H1 (cell line): ENCODE data around the gene TPPP2. TPM values are rescaled to one million over a fixed set of nuclear protein-coding genes. Genes with fewer than 3 reads are reported as not detected.
A peak's percentile ranks its signal among the peaks of the same experiment; 100 is the strongest.

Experiments used
- CTCF ChIA-PET: fragments of 300-600 bp; sonication (Branson Sonifier 250); formaldehyde crosslinking; loops from one replicate; lab custom pipeline; 2021; ENCODE audit not compliant: partially characterized antibody; lab: Charles Lee
- POLR2A ChIA-PET: fragments of 300-600 bp; sonication (Branson Sonifier 250); formaldehyde crosslinking; loops from one replicate; lab custom pipeline; 2021; ENCODE audit warnings: inconsistent platforms; ENCODE audit not compliant: partially characterized antibody; lab: Charles Lee
- DNase-seq, 2 experiments: peaks; one replicate each; pipeline versions ENCODE4 v3.0.0 to v3.0.0-alpha.2; 2010 to 2022; ENCODE audit warnings: low spot score in 2 of 2, low read depth in 1 of 2, mixed read lengths in 1 of 2
- FAIRE-seq: peaks from 2 replicates; lab custom pipeline; 2011; peaks lifted over from hg19 to GRCh38; lab: Jason Lieb, UNC
- H2AFZ ChIP-seq: 2 replicates; pipeline ENCODE4 v1.8.1; 2012; ENCODE audit warnings: low read length, inconsistent platforms
- H2AK5ac ChIP-seq: 2 replicates; pipeline ENCODE4 v1.6.1; 2013; ENCODE audit warnings: low read depth, low read length
- H2BK120ac ChIP-seq: replicated peaks from 2 replicates; pipeline ENCODE3; 2013; ENCODE audit warnings: low read depth, low read length, inconsistent platforms
- H2BK12ac ChIP-seq: 2 replicates; pipeline ENCODE4 v1.6.1; 2013; ENCODE audit warnings: low read depth, low read length
- H2BK15ac ChIP-seq: 2 replicates; pipeline ENCODE4 v1.6.1; 2013; ENCODE audit warnings: low read length
- H2BK20ac ChIP-seq: 2 replicates; pipeline ENCODE4 v1.6.1; 2013; ENCODE audit warnings: low read length
- H2BK5ac ChIP-seq: 2 replicates; pipeline ENCODE4 v1.6.1; 2013; ENCODE audit warnings: low read depth, low read length
- H3K14ac ChIP-seq: 2 replicates; pipeline ENCODE4 v1.6.1; 2013; ENCODE audit warnings: inconsistent platforms; ENCODE audit not compliant: insufficient read length
- H3K18ac ChIP-seq: 2 replicates; pipeline ENCODE4 v1.6.1; 2013; ENCODE audit warnings: low read length; ENCODE audit errors: extremely low read depth
- H3K23ac ChIP-seq: 2 replicates; pipeline ENCODE4 v1.6.1; 2013; ENCODE audit warnings: inconsistent platforms; ENCODE audit not compliant: insufficient read length
- H3K23me2 ChIP-seq: 2 replicates; pipeline ENCODE4 v1.6.1; 2013; ENCODE audit warnings: low read depth, low read length
- H3K27ac ChIP-seq: 2 replicates; pipeline ENCODE4 v1.6.1; 2011; ENCODE audit warnings: low read depth, low read length, inconsistent platforms
- H3K27me3 ChIP-seq, 4 experiments: replicated peaks in 1 of 4; 1 replicate in 1 of 4; 2 replicates in 3 of 4; pipeline versions ENCODE4 v1.6.1 to v1.8.1; 2011 to 2013; ENCODE audit warnings: low read length in 3 of 4, mild to moderate bottlenecking in 3 of 4, inconsistent platforms in 2 of 4, mixed read lengths in 2 of 4, moderate library complexity in 1 of 4; ENCODE audit not compliant: control insufficient read depth in 3 of 4, insufficient read depth in 3 of 4; ENCODE audit errors: extremely low read depth in 1 of 4
- H3K36me3 ChIP-seq, 4 experiments: 2 replicates each; pipeline versions ENCODE4 v1.6.1 to v1.8.1; 2011 to 2013; ENCODE audit warnings: mild to moderate bottlenecking in 4 of 4, low read length in 3 of 4, moderate library complexity in 2 of 4, control low read depth in 1 of 4, inconsistent platforms in 1 of 4; ENCODE audit not compliant: insufficient read depth in 4 of 4, control insufficient read depth in 2 of 4
- H3K4ac ChIP-seq: replicated peaks from 2 replicates; pipeline ENCODE3; 2013; ENCODE audit warnings: low read length, low read depth, mixed read lengths, inconsistent platforms; ENCODE audit not compliant: insufficient read length
- H3K4me1 ChIP-seq, 4 experiments: replicated peaks in 1 of 4; 1 replicate in 1 of 4; 2 replicates in 3 of 4; pipeline versions ENCODE4 v1.6.1 to v1.8.1; 2011 to 2013; ENCODE audit warnings: low read length in 3 of 4, inconsistent platforms in 2 of 4, mixed read lengths in 1 of 4; ENCODE audit not compliant: insufficient read depth in 4 of 4, control insufficient read depth in 3 of 4
- H3K4me2 ChIP-seq, 2 experiments: 2 replicates each; pipeline versions ENCODE4 v1.6.1 to v1.8.1; 2011 to 2013; ENCODE audit warnings: low read depth in 2 of 2, low read length in 2 of 2, control low read depth in 1 of 2, inconsistent platforms in 1 of 2, mild to moderate bottlenecking in 1 of 2; ENCODE audit not compliant: insufficient read depth in 1 of 2
- H3K4me3 ChIP-seq, 4 experiments: fragments of 200-600, 300-600 bp in 1 of 4; sonication (generic), shearing (Covaris generic), sonication (Bioruptor Twin) in 1 of 4; 2 replicates each; pipeline versions ENCODE4 v1.5.1 to v1.8.1; 2011 to 2016; ENCODE audit warnings: low read length in 4 of 4, low read depth in 3 of 4, control low read depth in 2 of 4, inconsistent platforms in 2 of 4, mild to moderate bottlenecking in 2 of 4, mixed read lengths in 1 of 4, moderate library complexity in 1 of 4; ENCODE audit not compliant: insufficient read depth in 2 of 4; ENCODE audit errors: extremely low read depth in 1 of 4
- H3K56ac ChIP-seq: replicated peaks from 2 replicates; pipeline ENCODE3; 2013; ENCODE audit warnings: low read depth, mild to moderate bottlenecking, mixed read lengths, low read length, inconsistent platforms; ENCODE audit not compliant: insufficient read length
- H3K79me1 ChIP-seq: 2 replicates; pipeline ENCODE4 v1.6.1; 2013; ENCODE audit warnings: low read depth, low read length, control low read depth
- H3K79me2 ChIP-seq, 2 experiments: 2 replicates each; pipeline versions ENCODE4 v1.6.1 to v1.8.1; 2012 to 2013; ENCODE audit warnings: low read length in 2 of 2, mild to moderate bottlenecking in 2 of 2, inconsistent platforms in 1 of 2; ENCODE audit not compliant: insufficient read depth in 2 of 2, control insufficient read depth in 1 of 2
- H3K9ac ChIP-seq, 4 experiments: replicated peaks in 1 of 4; 1 replicate in 1 of 4; 2 replicates in 3 of 4; pipeline versions ENCODE4 v1.6.1 to v1.8.1; 2011 to 2013; ENCODE audit warnings: low read depth in 3 of 4, low read length in 3 of 4, control low read depth in 2 of 4, mild to moderate bottlenecking in 2 of 4, moderate library complexity in 2 of 4, inconsistent platforms in 1 of 4; ENCODE audit errors: extremely low read depth in 1 of 4
- H3K9me3 ChIP-seq, 2 experiments: 2 replicates each; pipeline versions ENCODE4 v1.6.1 to v1.8.1; 2012 to 2013; ENCODE audit warnings: mild to moderate bottlenecking in 2 of 2, moderate library complexity in 2 of 2, control low read depth in 1 of 2, inconsistent platforms in 1 of 2, low read depth in 1 of 2, low read length in 1 of 2, mixed read lengths in 1 of 2; ENCODE audit not compliant: insufficient read depth in 2 of 2
- H4K20me1 ChIP-seq, 2 experiments: replicated peaks in 1 of 2; 2 replicates each; pipeline versions ENCODE3 to v1.8.1; 2011 to 2013; ENCODE audit warnings: inconsistent platforms in 2 of 2, low read length in 2 of 2, mild to moderate bottlenecking in 1 of 2; ENCODE audit not compliant: insufficient read depth in 2 of 2, control insufficient read depth in 1 of 2
- H4K5ac ChIP-seq: 2 replicates; pipeline ENCODE4 v1.6.1; 2013; ENCODE audit warnings: low read length, low read depth, mixed read lengths, inconsistent platforms; ENCODE audit not compliant: insufficient read length
- H4K8ac ChIP-seq: 2 replicates; pipeline ENCODE4 v1.8.0; 2013; ENCODE audit warnings: mild to moderate bottlenecking, moderate library complexity, low read length, inconsistent platforms; ENCODE audit not compliant: insufficient read depth; ENCODE audit errors: extremely low read depth
- H4K91ac ChIP-seq: replicated peaks from 2 replicates; pipeline ENCODE3; 2013; ENCODE audit warnings: low read length, mixed read lengths, inconsistent platforms; ENCODE audit not compliant: insufficient read length
- POLR2A ChIP-seq, 2 experiments: IDR thresholded peaks; 1 replicate in 1 of 2; 2 replicates in 1 of 2; pipeline ENCODE4 v1.6.1; 2011; ENCODE audit warnings: low read depth in 2 of 2, low read length in 2 of 2, mild to moderate bottlenecking in 2 of 2; ENCODE audit errors: control extremely low read depth in 1 of 2
- POLR2AphosphoS5 ChIP-seq: IDR thresholded peaks from 2 replicates; pipeline ENCODE4 v1.6.1; 2011; ENCODE audit warnings: low read depth, low read length
- SIN3A ChIP-seq, 2 experiments: IDR thresholded peaks in 1 of 2; conservative IDR thresholded peaks in 1 of 2; 2 replicates each; pipeline ENCODE4 v1.6.1; 2011 to 2012; ENCODE audit warnings: low read length in 2 of 2, improper control_type of control experiment in 1 of 2, low read depth in 1 of 2, mild to moderate bottlenecking in 1 of 2
- TBP ChIP-seq: IDR thresholded peaks from 2 replicates; pipeline ENCODE4 v1.6.1; 2011; ENCODE audit warnings: low read depth, low read length, improper control_type of control experiment
- WGBS, 2 experiments: shearing (Covaris generic) in 1 of 2; methylation state at CpG; one replicate each; pipeline versions ENCODE4 v1.1.6 to v1.1.7; 2013 to 2015; ENCODE audit warnings: low lambda C conversion rate in 2 of 2, mixed read lengths in 2 of 2, inconsistent platforms in 1 of 2, low coverage in 1 of 2, missing lambda C conversion rate in 1 of 2; ENCODE audit not compliant: insufficient replicate concordance in 2 of 2, insufficient coverage in 1 of 2, insufficient read length in 1 of 2; ENCODE audit errors: extremely low coverage in 1 of 2, missing lambda C conversion rate in 1 of 2; 5-methylcytosine and 5-hydroxymethylcytosine counted together
- polyA plus RNA-seq, 7 experiments: library from polyadenylated mRNA; depleted of rRNA in 3 of 7; stranded (reverse) in 5 of 7; unstranded in 2 of 7; fragments of >200 nt in 5 of 7; fragments of 200-250 nt in 2 of 7; gene quantifications; 1 replicate in 5 of 7; 2 replicates in 1 of 7; 4 replicates in 1 of 7; pipeline versions ENCODE4 v1.2.1 to v1.2.3, GENCODE V29; 2011 to 2013; ENCODE audit warnings: missing spikeins in 2 of 7, mixed read lengths in 2 of 7
- total RNA-seq: library from RNA; stranded (reverse); fragmentation: NEBNext Ultra II Directional; extraction: Animal tissue kit (Norgen Biotek cat#: 25700); gene quantifications from 2 replicates; pipeline ENCODE4 v1.2.1, GENCODE V29; 2021

TPPP2 gene
- total and polyA plus RNA-seq, 2 of the 8 experiments (the other 6 are each of a cell fraction or from before 2014, with no cell fraction given), result not detected

GRCh38 chr14:21038441-21039422 lies 8.7 kb downstream of the TPPP2 start:
- Histone ChIP-seq H4K5ac (no peak overlapping the region), H4K20me1 (no peaks in the 10 kb centered on the region), H3K18ac (peak overlapping the region; percentile 36; the same call in 1 of the 2 replicates), H3K4me1 (peaks cover 8 to 11% (median 10%) of the 10 kb centered on the region in 4 experiments; a peak in 6 of 7 replicates), H2BK12ac (peak overlapping the region; percentile 78; the same call in 1 of the 2 replicates), H3K79me1 (no peaks in the 10 kb centered on the region), H2BK15ac (no peak overlapping the region), H3K4me3 (no peak overlapping the region), H3K23ac (no peak overlapping the region), H2AFZ (peak overlapping the region; percentile 47; the same call in 1 of the 2 replicates), H3K23me2 (peaks cover 2% of the 10 kb centered on the region; the same call in 1 of the 2 replicates), H3K4ac (peak overlapping the region; percentile 25), H3K27ac (no peak overlapping the region), H2BK120ac (no peak overlapping the region), H3K27me3 (peaks cover 0 to 3% (median 0%) of the 10 kb centered on the region in 4 experiments; a peak in 1 of 7 replicates), H3K14ac (no peak overlapping the region), H3K36me3 (no peaks in the 10 kb centered on the region), H2BK5ac (no peak overlapping the region; the same call in 1 of the 2 replicates), H3K9me3 (no peaks in the 10 kb centered on the region), H3K9ac (no peak overlapping the region), H4K91ac (no peak overlapping the region), H3K79me2 (no peaks in the 10 kb centered on the region), H2BK20ac (0 out of 2 replicates have a peak overlapping the region, but pooled peaks have one; percentile 66), H3K56ac (no peak overlapping the region), H3K4me2 (peak overlapping the region; percentile 15 to 27; a peak in 1 of 4 replicates), H2AK5ac (no peak overlapping the region), H4K8ac (no peak overlapping the region)
- WGBS, 2 experiments, result 67% methylated on average over 8 of the region's 10 CpGs; no CpG with 5 or more reads in 1 of the 2 experiments
- CTCF ChIA-PET, result interaction anchor here (1.1 to 7.2 kb wide), 20 partner anchors 9 to 341 kb away, joined by 3 to 371 read pairs (median 9); partner anchors contain the start of genes ARHGEF40, NDRG2 and TPPP2
- TF ChIP-seq POLR2A (IDR thresholded peaks at IDR 0.05; ENCODE audit: control extremely low read depth in 1 of 2, low read depth in 2 of 2, low read length in 2 of 2) (0 out of 3 replicates have a peak, but pooled peaks of 1 of the 2 experiments have one; percentile 25), POLR2AphosphoS5 (peak; percentile 31; the same call in 1 of the 2 replicates), SIN3A (conservative IDR thresholded peaks at IDR 0.05 in 1 of 2, IDR thresholded peaks at IDR 0.05 in 1 of 2; ENCODE audit: low read depth in 1 of 2, low read length in 2 of 2) (0 out of 4 replicates have a peak, but pooled peaks of 1 of the 2 experiments have one; percentile 39), TBP (no peak)
- POLR2A ChIA-PET, result interaction anchor here (1.3 to 4.4 kb wide), 5 partner anchors 12 to 30 kb away, joined by 5 to 36 read pairs (median 10); partner anchors contain the start of gene NDRG2
- peak in 1 of 2 experiments; percentile 54 for DNase-seq
- no peak for FAIRE-seq
